Liver (tissue), 9 donors: Measurements from ENCODE around the gene ZNF616. TPM values are rescaled to one million over a fixed set of nuclear protein-coding genes. Genes with fewer than 3 reads are reported as not detected.

ENCODE experiments used
- DNase-seq: peaks from one replicate; pipeline ENCODE4 v3.0.0-alpha.2; 2017; ENCODE audit warnings: low spot score
- H3K27ac ChIP-seq, 2 donors: one replicate each; pipeline ENCODE4 v1.7.0; 2013; ENCODE audit warnings: inconsistent platforms in 2 of 2, low read length in 2 of 2, control low read depth in 1 of 2, low read depth in 1 of 2, mild to moderate bottlenecking in 1 of 2
- H3K27me3 ChIP-seq, 4 donors: one replicate each; pipeline versions ENCODE4 v1.6.1 to v1.7.0; 2013; ENCODE audit warnings: low read length in 3 of 4, inconsistent platforms in 1 of 4, mild to moderate bottlenecking in 1 of 4, moderate library complexity in 1 of 4; ENCODE audit not compliant: control insufficient read depth in 4 of 4, insufficient read depth in 4 of 4
- H3K36me3 ChIP-seq, 4 donors: one replicate each; pipeline versions ENCODE4 v1.6.1 to v1.7.0; 2013; ENCODE audit warnings: low read length in 3 of 4, mild to moderate bottlenecking in 3 of 4, low read depth in 1 of 4, moderate library complexity in 1 of 4; ENCODE audit not compliant: control insufficient read depth in 4 of 4, insufficient read depth in 3 of 4
- H3K4me1 ChIP-seq, 4 donors: one replicate each; pipeline versions ENCODE4 v1.6.1 to v1.7.0; 2013; ENCODE audit warnings: low read length in 3 of 4, mild to moderate bottlenecking in 3 of 4, moderate library complexity in 1 of 4; ENCODE audit not compliant: control insufficient read depth in 4 of 4, insufficient read depth in 4 of 4
- H3K4me3 ChIP-seq, 3 donors: one replicate each; pipeline versions ENCODE4 v1.6.1 to v1.7.0; 2013; ENCODE audit warnings: low read length in 3 of 3, control low read depth in 1 of 3, low read depth in 1 of 3, mild to moderate bottlenecking in 1 of 3
- H3K9ac ChIP-seq, 2 donors: one replicate each; pipeline ENCODE4 v1.7.0; 2013; ENCODE audit warnings: low read length in 2 of 2, mild to moderate bottlenecking in 2 of 2, moderate library complexity in 2 of 2, control low read depth in 1 of 2, low read depth in 1 of 2
- H3K9me3 ChIP-seq, 4 donors: one replicate each; pipeline versions ENCODE4 v1.6.1 to v1.7.0; 2013; ENCODE audit warnings: low read length in 3 of 4; ENCODE audit not compliant: control insufficient read depth in 4 of 4
- EGR1 ChIP-seq, 2 donors: IDR thresholded peaks; 2 replicates each; pipeline ENCODE4 v1.6.1; 2016 to 2018; ENCODE audit warnings: antibody characterized with exemption in 2 of 2, low read depth in 2 of 2
- FOXA1 ChIP-seq: IDR thresholded peaks from 2 replicates; pipeline ENCODE4 v1.6.1; 2016; ENCODE audit warnings: antibody characterized with exemption
- FOXA2 ChIP-seq: IDR thresholded peaks from 2 replicates; pipeline ENCODE4 v1.6.1; 2016; ENCODE audit warnings: antibody characterized with exemption
- GABPA ChIP-seq, 2 donors: IDR thresholded peaks in 1 of 2; conservative IDR thresholded peaks in 1 of 2; 2 replicates each; pipeline ENCODE4 v1.6.1; 2016; ENCODE audit warnings: antibody characterized with exemption in 2 of 2, mild to moderate bottlenecking in 1 of 2, moderate library complexity in 1 of 2
- HNF4A ChIP-seq, 2 donors: conservative IDR thresholded peaks; 2 replicates each; pipeline ENCODE4 v1.6.1; 2016; ENCODE audit warnings: antibody characterized with exemption in 2 of 2, mild to moderate bottlenecking in 2 of 2
- HNF4G ChIP-seq: IDR thresholded peaks from 2 replicates; pipeline ENCODE4 v1.6.1; 2016; ENCODE audit warnings: antibody characterized with exemption
- JUND ChIP-seq, 2 donors: IDR thresholded peaks; 2 replicates each; pipeline ENCODE4 v1.6.1; 2016; ENCODE audit warnings: antibody characterized with exemption in 2 of 2
- NR2F2 ChIP-seq: IDR thresholded peaks from 2 replicates; pipeline ENCODE4 v1.6.1; 2016; ENCODE audit warnings: antibody characterized with exemption
- RAD21 ChIP-seq, 2 donors: IDR thresholded peaks; 2 replicates each; pipeline ENCODE4 v1.6.1; 2016; ENCODE audit warnings: antibody characterized with exemption in 2 of 2, mild to moderate bottlenecking in 2 of 2
- RXRA ChIP-seq, 2 donors: IDR thresholded peaks; 2 replicates each; pipeline ENCODE4 v1.6.1; 2017 to 2018; ENCODE audit warnings: antibody characterized with exemption in 2 of 2, mild to moderate bottlenecking in 1 of 2
- SP1 ChIP-seq: IDR thresholded peaks from 2 replicates; pipeline ENCODE4 v1.6.1; 2018; ENCODE audit warnings: antibody characterized with exemption, mild to moderate bottlenecking
- TAF1 ChIP-seq: conservative IDR thresholded peaks from 2 replicates; pipeline ENCODE4 v1.6.1; 2016; ENCODE audit warnings: antibody characterized with exemption, mild to moderate bottlenecking
- YY1 ChIP-seq: IDR thresholded peaks from 2 replicates; pipeline ENCODE4 v1.6.1; 2016; ENCODE audit warnings: antibody characterized with exemption, mild to moderate bottlenecking
- WGBS: extraction: QIAGEN DNeasy Blood & Tissue Kit; methylation state at CpG from one replicate; pipeline ENCODE4 v1.1.7; 2013; 5-methylcytosine and 5-hydroxymethylcytosine counted together
- polyA plus RNA-seq, 2 donors: library from polyadenylated mRNA; stranded (reverse) in 1 of 2; unstranded in 1 of 2; fragments of 200-250 nt in 1 of 2; fragments of >200 nt in 1 of 2; fragmentation: Nextera tagmentation in 1 of 2; extraction: Ambion mirVana in 1 of 2; gene quantifications; one replicate each; pipeline versions ENCODE4 v1.2.1 to v1.2.3, GENCODE V29; 2013 to 2015
- total RNA-seq, 2 donors: library from RNA; depleted of rRNA; stranded (reverse); fragments of >200 nt; gene quantifications; one replicate each; pipeline ENCODE4 v1.2.3, GENCODE V29; 2014
- TF ChIP-seq, protein P1 (sequence below): IDR thresholded peaks from 2 replicates; pipeline ENCODE4 v1.6.1; 2016; ENCODE audit warnings: antibody characterized with exemption, mild to moderate bottlenecking
- TF ChIP-seq, protein P2 (sequence below): IDR thresholded peaks from 2 replicates; pipeline ENCODE4 v1.6.1; 2016; ENCODE audit warnings: antibody characterized with exemption
- TF ChIP-seq, protein P3 (sequence below): IDR thresholded peaks from 2 replicates; pipeline ENCODE4 v1.6.1; 2016; ENCODE audit warnings: antibody characterized with exemption
- TF ChIP-seq, protein P4 (sequence below): IDR thresholded peaks from 2 replicates; pipeline ENCODE4 v1.6.1; 2016; ENCODE audit warnings: antibody characterized with exemption
- TF ChIP-seq, protein P5 (sequence below): fragments of 150-350 bp; IDR thresholded peaks from 2 replicates; pipeline ENCODE4 v1.5.1; 2017; ENCODE audit warnings: improper control_type of control experiment, low read depth, low read length; ENCODE audit not compliant: missing input control
- donor health status: healthy.
- donor health status: healthy.
- donor health status: healthy.
- donor health status: healthy.
- donor health status: healthy.

ZNF616 gene
- total and polyA plus RNA-seq, 4 donors = 1.5 to 4.1 (median 3.5) TPM

DNA sequence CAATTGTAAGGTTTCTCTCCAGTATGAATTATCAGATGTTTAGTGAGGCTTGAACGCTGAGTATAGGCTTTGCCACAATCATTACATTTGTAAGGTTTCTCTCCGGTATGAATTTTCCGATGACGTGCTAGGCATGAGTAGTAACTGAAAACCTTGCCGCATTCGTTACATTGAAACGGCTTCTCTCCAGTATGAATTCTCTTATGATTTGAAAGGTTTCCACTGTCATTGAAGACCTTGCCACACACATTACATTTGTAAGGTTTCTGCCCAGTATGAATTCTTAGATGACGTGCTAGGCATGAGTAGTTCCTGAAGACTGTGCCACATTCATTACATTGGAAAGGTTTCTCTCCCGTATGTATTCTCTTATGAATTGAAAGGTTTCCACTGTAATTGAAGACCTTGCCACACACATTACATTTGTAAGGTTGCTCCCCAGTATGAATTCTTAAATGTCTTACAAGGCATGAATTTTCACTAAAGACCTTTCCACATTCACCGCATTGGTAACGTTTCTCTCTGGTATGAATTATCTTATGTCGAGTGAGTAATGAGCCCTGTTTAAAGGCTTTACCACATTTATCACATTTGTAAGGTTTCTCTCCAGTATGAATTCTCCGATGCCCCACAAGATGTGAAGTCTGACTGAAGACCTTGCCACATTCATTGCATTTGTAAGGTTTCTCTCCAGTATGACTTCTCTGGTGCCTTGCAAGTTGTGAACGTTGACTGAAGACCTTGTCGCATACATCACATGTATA, 16.0 kb upstream of the ZNF616 start:
- H3K9ac ChIP-seq = no peak overlapping the region
- no peak overlapping the region for H3K27ac ChIP-seq
- no peaks in the 10 kb centered on the region for H3K4me1 ChIP-seq
- peaks cover 35 to 95% (median 51%) of the 10 kb centered on the region in 4 donors for H3K9me3 ChIP-seq
- no peaks in the 10 kb centered on the region for H3K27me3 ChIP-seq
- peaks cover 4 to 41% (median 34%) of the 10 kb centered on the region in 4 donors for H3K36me3 ChIP-seq
- DNase-seq = no peak
- WGBS = 98% methylated on average over 15 of the region's 15 CpGs
- H3K4me3 ChIP-seq = peak overlapping the region in 2 of 3 donors; percentile 43 to 66
- TF ChIP-seq, protein P1, sequence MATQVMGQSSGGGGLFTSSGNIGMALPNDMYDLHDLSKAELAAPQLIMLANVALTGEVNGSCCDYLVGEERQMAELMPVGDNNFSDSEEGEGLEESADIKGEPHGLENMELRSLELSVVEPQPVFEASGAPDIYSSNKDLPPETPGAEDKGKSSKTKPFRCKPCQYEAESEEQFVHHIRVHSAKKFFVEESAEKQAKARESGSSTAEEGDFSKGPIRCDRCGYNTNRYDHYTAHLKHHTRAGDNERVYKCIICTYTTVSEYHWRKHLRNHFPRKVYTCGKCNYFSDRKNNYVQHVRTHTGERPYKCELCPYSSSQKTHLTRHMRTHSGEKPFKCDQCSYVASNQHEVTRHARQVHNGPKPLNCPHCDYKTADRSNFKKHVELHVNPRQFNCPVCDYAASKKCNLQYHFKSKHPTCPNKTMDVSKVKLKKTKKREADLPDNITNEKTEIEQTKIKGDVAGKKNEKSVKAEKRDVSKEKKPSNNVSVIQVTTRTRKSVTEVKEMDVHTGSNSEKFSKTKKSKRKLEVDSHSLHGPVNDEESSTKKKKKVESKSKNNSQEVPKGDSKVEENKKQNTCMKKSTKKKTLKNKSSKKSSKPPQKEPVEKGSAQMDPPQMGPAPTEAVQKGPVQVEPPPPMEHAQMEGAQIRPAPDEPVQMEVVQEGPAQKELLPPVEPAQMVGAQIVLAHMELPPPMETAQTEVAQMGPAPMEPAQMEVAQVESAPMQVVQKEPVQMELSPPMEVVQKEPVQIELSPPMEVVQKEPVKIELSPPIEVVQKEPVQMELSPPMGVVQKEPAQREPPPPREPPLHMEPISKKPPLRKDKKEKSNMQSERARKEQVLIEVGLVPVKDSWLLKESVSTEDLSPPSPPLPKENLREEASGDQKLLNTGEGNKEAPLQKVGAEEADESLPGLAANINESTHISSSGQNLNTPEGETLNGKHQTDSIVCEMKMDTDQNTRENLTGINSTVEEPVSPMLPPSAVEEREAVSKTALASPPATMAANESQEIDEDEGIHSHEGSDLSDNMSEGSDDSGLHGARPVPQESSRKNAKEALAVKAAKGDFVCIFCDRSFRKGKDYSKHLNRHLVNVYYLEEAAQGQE = no peak
- TF ChIP-seq GABPA (IDR thresholded peaks at IDR 0.05 in 1 of 2, conservative IDR thresholded peaks at IDR 0.05 in 1 of 2) (no peak), HNF4A (conservative IDR thresholded peaks at IDR 0.05) (no peak), RXRA (IDR thresholded peaks at IDR 0.05) (no peak), RAD21 (IDR thresholded peaks at IDR 0.05) (no peak), FOXA1 (no peak), NR2F2 (no peak), HNF4G (no peak), JUND (IDR thresholded peaks at IDR 0.05) (no peak), YY1 (no peak), FOXA2 (no peak), SP1 (no peak), EGR1 (IDR thresholded peaks at IDR 0.05; ENCODE audit: low read depth in 2 of 2) (no peak)
- TF ChIP-seq, protein P2, sequence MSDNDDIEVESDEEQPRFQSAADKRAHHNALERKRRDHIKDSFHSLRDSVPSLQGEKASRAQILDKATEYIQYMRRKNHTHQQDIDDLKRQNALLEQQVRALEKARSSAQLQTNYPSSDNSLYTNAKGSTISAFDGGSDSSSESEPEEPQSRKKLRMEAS = no peak
- TF ChIP-seq, protein P3, sequence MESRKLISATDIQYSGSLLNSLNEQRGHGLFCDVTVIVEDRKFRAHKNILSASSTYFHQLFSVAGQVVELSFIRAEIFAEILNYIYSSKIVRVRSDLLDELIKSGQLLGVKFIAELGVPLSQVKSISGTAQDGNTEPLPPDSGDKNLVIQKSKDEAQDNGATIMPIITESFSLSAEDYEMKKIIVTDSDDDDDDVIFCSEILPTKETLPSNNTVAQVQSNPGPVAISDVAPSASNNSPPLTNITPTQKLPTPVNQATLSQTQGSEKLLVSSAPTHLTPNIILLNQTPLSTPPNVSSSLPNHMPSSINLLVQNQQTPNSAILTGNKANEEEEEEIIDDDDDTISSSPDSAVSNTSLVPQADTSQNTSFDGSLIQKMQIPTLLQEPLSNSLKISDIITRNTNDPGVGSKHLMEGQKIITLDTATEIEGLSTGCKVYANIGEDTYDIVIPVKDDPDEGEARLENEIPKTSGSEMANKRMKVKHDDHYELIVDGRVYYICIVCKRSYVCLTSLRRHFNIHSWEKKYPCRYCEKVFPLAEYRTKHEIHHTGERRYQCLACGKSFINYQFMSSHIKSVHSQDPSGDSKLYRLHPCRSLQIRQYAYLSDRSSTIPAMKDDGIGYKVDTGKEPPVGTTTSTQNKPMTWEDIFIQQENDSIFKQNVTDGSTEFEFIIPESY = no peak

DNA sequence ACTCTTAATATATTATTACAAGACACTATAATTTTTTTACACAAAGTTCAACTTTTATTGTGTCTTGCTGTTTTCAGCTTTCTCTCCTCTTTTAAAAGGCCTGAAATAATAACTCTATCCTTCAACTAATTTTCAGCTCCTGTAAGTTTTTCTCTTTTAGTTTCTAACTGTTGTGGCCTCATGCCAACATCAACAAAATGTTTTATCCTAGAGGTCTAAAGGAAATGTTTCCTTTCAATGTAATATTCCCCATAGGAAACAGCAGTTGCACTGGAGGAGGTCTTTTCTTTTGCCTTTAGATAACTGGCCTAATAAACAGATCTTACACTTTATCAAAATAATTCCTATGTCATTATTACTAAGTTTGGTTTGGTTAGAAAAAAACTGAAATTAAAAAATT, 8.5 kb upstream of the ZNF616 start:
- DNase-seq = no peak
- Histone ChIP-seq H3K4me3 (no peak overlapping the region), H3K4me1 (no peaks in the 10 kb centered on the region), H3K9me3 (peaks cover 16 to 65% (median 23%) of the 10 kb centered on the region in 4 donors), H3K9ac (no peak overlapping the region), H3K27me3 (no peaks in the 10 kb centered on the region), H3K36me3 (peaks cover 0 to 6% (median 0%) of the 10 kb centered on the region in 4 donors), H3K27ac (no peak overlapping the region)
- TF ChIP-seq, protein P2 = no peak
- TF ChIP-seq FOXA2 (no peak), JUND (IDR thresholded peaks at IDR 0.05) (no peak), SP1 (no peak), YY1 (no peak), GABPA (IDR thresholded peaks at IDR 0.05 in 1 of 2, conservative IDR thresholded peaks at IDR 0.05 in 1 of 2) (no peak), HNF4G (no peak), NR2F2 (no peak), RAD21 (IDR thresholded peaks at IDR 0.05) (no peak), TAF1 (no peak)
- TF ChIP-seq, protein P4, sequence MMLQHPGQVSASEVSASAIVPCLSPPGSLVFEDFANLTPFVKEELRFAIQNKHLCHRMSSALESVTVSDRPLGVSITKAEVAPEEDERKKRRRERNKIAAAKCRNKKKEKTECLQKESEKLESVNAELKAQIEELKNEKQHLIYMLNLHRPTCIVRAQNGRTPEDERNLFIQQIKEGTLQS = no peak
- TF ChIP-seq, protein P5, sequence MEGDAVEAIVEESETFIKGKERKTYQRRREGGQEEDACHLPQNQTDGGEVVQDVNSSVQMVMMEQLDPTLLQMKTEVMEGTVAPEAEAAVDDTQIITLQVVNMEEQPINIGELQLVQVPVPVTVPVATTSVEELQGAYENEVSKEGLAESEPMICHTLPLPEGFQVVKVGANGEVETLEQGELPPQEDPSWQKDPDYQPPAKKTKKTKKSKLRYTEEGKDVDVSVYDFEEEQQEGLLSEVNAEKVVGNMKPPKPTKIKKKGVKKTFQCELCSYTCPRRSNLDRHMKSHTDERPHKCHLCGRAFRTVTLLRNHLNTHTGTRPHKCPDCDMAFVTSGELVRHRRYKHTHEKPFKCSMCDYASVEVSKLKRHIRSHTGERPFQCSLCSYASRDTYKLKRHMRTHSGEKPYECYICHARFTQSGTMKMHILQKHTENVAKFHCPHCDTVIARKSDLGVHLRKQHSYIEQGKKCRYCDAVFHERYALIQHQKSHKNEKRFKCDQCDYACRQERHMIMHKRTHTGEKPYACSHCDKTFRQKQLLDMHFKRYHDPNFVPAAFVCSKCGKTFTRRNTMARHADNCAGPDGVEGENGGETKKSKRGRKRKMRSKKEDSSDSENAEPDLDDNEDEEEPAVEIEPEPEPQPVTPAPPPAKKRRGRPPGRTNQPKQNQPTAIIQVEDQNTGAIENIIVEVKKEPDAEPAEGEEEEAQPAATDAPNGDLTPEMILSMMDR = no peak
- TF ChIP-seq, protein P1 = no peak
